Measurements from ENCODE around the gene BTBD9. TPM values are rescaled to one million over a fixed set of nuclear protein-coding genes. Genes with fewer than 3 reads are reported as not detected.

Gene BTBD9
- total and polyA plus RNA-seq, 2 donors (not counting 1 experiment from before 2014, with no cell fraction given): 4.1 to 48.9 TPM

GRCh38 chr6:38450717-38451116, 189.0 kb downstream of the BTBD9 start:
- no peak overlapping the region for H3K27ac ChIP-seq (ENCODE audit: low read length in 2 of 2)
- ATAC-seq (ENCODE audit: low read depth): no peak

GRCh38 chr6:38445925-38446324, 193.8 kb downstream of the BTBD9 start:
- H3K27me3 Mint-ChIP-seq: no peaks in the 10 kb centered on the region
- no peaks in the 10 kb centered on the region for H3K9me3 Mint-ChIP-seq (ENCODE audit: insufficient read depth)
- H3K36me3 ChIP-seq (replicated peaks in 1 of 2; ENCODE audit: control extremely low read depth in 1 of 2, control insufficient read depth in 1 of 2, extremely low read depth in 1 of 2, insufficient read depth in 2 of 2, low read length in 1 of 2): no peaks in the 10 kb centered on the region
- ChIA-PET POLR2A (no interaction called here), CTCF (interaction anchor here (0.5 kb wide), 1 partner anchor 918 kb away, joined by 4 read pairs; no protein-coding TSS in a partner anchor)
- no peak for ATAC-seq (ENCODE audit: low read depth)
- H3K4me2 ChIP-seq (replicated peaks; ENCODE audit: low read depth, low read length, poor library complexity, severe bottlenecking): no peak overlapping the region
- H3K4me3 ChIP-seq (ENCODE audit: control extremely low read depth in 1 of 5, extremely low read depth in 1 of 5, insufficient read depth in 1 of 5, low read depth in 2 of 5, low read length in 4 of 5): no peak overlapping the region
- peaks cover 7 to 10% of the 10 kb centered on the region in 2 donors for H3K4me1 ChIP-seq (ENCODE audit: control insufficient read depth in 2 of 2, insufficient read depth in 2 of 2, low read length in 2 of 2)
- no peak overlapping the region for H3K27ac Mint-ChIP-seq
- no peaks in the 10 kb centered on the region for H3K79me2 ChIP-seq (ENCODE audit: control insufficient read depth, insufficient read depth, low read length)
- H2AFZ ChIP-seq (ENCODE audit: insufficient read depth, low read depth, low read length, poor library complexity, severe bottlenecking): no peak overlapping the region
- H4K20me1 ChIP-seq (ENCODE audit: control insufficient read depth, insufficient read depth, low read length, poor library complexity, severe bottlenecking): no peaks in the 10 kb centered on the region
- H3K4me3 Mint-ChIP-seq: no peak overlapping the region
- no CpG with 5 or more reads among the region's 2 CpGs for WGBS (ENCODE audit: insufficient coverage)
- H3K27ac ChIP-seq (ENCODE audit: low read length in 2 of 2): no peak overlapping the region
- intact Hi-C loops (cut with micrococcal nuclease): no loop called here
- peaks cover 9% of the 10 kb centered on the region for H3K4me1 Mint-ChIP-seq
- no peaks in the 10 kb centered on the region for H3K27me3 ChIP-seq (replicated peaks in 1 of 4; ENCODE audit: control extremely low read depth in 1 of 4, control insufficient read depth in 3 of 4, insufficient read depth in 4 of 4, low read length in 3 of 4)
- H3K9me3 ChIP-seq (ENCODE audit: control extremely low read depth in 1 of 3, control insufficient read depth in 2 of 3, insufficient read depth in 1 of 3, low read length in 2 of 3): no peaks in the 10 kb centered on the region
- no peak for TF ChIP-seq EZH2 (IDR thresholded peaks at IDR 0.05; ENCODE audit: borderline replicate concordance, insufficient read depth, low read depth, low read length, poor library complexity, severe bottlenecking)
- no peak for TF ChIP-seq CTCF (IDR thresholded peaks at IDR 0.05)
- no peak for DNase-seq
- no peak overlapping the region for H3K9ac ChIP-seq (ENCODE audit: low read length)

More at GRCh38 chr6:38450717-38451116, 189.0 kb downstream of the BTBD9 start:
- Histone ChIP-seq H3K9me3 (ENCODE audit: control extremely low read depth in 1 of 3, control insufficient read depth in 2 of 3, insufficient read depth in 1 of 3, low read length in 2 of 3) (no peaks in the 10 kb centered on the region), H3K79me2 (ENCODE audit: control insufficient read depth, insufficient read depth, low read length) (no peaks in the 10 kb centered on the region), H3K27me3 (replicated peaks in 1 of 4; ENCODE audit: control extremely low read depth in 1 of 4, control insufficient read depth in 3 of 4, insufficient read depth in 4 of 4, low read length in 3 of 4) (no peaks in the 10 kb centered on the region), H3K9ac (ENCODE audit: low read length) (no peak overlapping the region), H2AFZ (ENCODE audit: insufficient read depth, low read depth, low read length, poor library complexity, severe bottlenecking) (no peak overlapping the region), H3K36me3 (replicated peaks in 1 of 2; ENCODE audit: control extremely low read depth in 1 of 2, control insufficient read depth in 1 of 2, extremely low read depth in 1 of 2, insufficient read depth in 2 of 2, low read length in 1 of 2) (no peaks in the 10 kb centered on the region), H4K20me1 (ENCODE audit: control insufficient read depth, insufficient read depth, low read length, poor library complexity, severe bottlenecking) (no peaks in the 10 kb centered on the region), H3K4me3 (ENCODE audit: control extremely low read depth in 1 of 5, extremely low read depth in 1 of 5, insufficient read depth in 1 of 5, low read depth in 2 of 5, low read length in 4 of 5) (no peak overlapping the region), H3K4me2 (replicated peaks; ENCODE audit: low read depth, low read length, poor library complexity, severe bottlenecking) (no peak overlapping the region), H3K4me1 (ENCODE audit: control insufficient read depth in 2 of 2, insufficient read depth in 2 of 2, low read length in 2 of 2) (no peaks in the 10 kb centered on the region)
- no peak overlapping the region for H3K4me3 Mint-ChIP-seq
- no peak overlapping the region for H3K27ac Mint-ChIP-seq
- ChIA-PET CTCF (no interaction called here), POLR2A (no interaction called here)
- H3K9me3 Mint-ChIP-seq (ENCODE audit: insufficient read depth): no peaks in the 10 kb centered on the region
- no peaks in the 10 kb centered on the region for H3K27me3 Mint-ChIP-seq
- no peaks in the 10 kb centered on the region for H3K4me1 Mint-ChIP-seq
- TF ChIP-seq CTCF (IDR thresholded peaks at IDR 0.05) (no peak), EZH2 (IDR thresholded peaks at IDR 0.05; ENCODE audit: borderline replicate concordance, insufficient read depth, low read depth, low read length, poor library complexity, severe bottlenecking) (no peak)
- intact Hi-C loops (cut with micrococcal nuclease): no loop called here
- no CpG with 5 or more reads among the region's 2 CpGs for WGBS (ENCODE audit: insufficient coverage)
- no peak for DNase-seq

Measured in B cell (primary cell).